HG02981 (cell line): Measurements from ENCODE around the gene CCNG1.
"Not testable (repeated sequence)": the region's sequence is repeated elsewhere in the genome, so short reads cannot be mapped to it uniquely, and the experiment has no call there.

ENCODE experiments used
- ATAC-seq: cut with Tn5 transposase; IDR thresholded peaks from one replicate; pipeline ENCODE4 v1.9.1; 2021; ENCODE audit warnings: mild to moderate bottlenecking, moderate library complexity; ENCODE audit not compliant: unreplicated experiment

CCNG1 gene

GRCh38 chr5:163437309-163438182, at the start of gene CCNG1:
CCNG1 (plus strand) TSS chr5:163437595; CDS start chr5:163439257, 1,662 bp downstream.
- peak; percentile 96 for ATAC-seq

GRCh38 chr5:163395792-163396191, 41.6 kb upstream of the CCNG1 start:
- no peak for ATAC-seq

- not testable (repeated sequence) for ATAC-seq
Measured at GRCh38 chr5:163396818-163397340, 40.5 kb upstream of the CCNG1 start.

GRCh38 chr5:163397354-163397753, 40.0 kb upstream of the CCNG1 start:
- ATAC-seq = no peak

GRCh38 chr5:163399923-163400322, 37.5 kb upstream of the CCNG1 start:
- ATAC-seq = no peak

GRCh38 chr5:163401271-163401670, 36.1 kb upstream of the CCNG1 start:
- no peak for ATAC-seq

- ATAC-seq = no peak
Measured at GRCh38 chr5:163402007-163402406, 35.4 kb upstream of the CCNG1 start.

GRCh38 chr5:163404364-163405173, 32.8 kb upstream of the CCNG1 start:
- ATAC-seq = no peak

- peak; percentile 81 for ATAC-seq
Measured at GRCh38 chr5:163407034-163407655, 30.2 kb upstream of the CCNG1 start.

- peak; percentile 69 for ATAC-seq
Measured at GRCh38 chr5:163408311-163408923, 29.0 kb upstream of the CCNG1 start.

GRCh38 chr5:163409384-163409783, 28.0 kb upstream of the CCNG1 start:
- no peak for ATAC-seq

- no peak for ATAC-seq
Measured at GRCh38 chr5:163410505-163410904, 26.9 kb upstream of the CCNG1 start.

GRCh38 chr5:163415673-163416072, 21.7 kb upstream of the CCNG1 start:
- ATAC-seq = not testable (repeated sequence)

GRCh38 chr5:163424836-163425235, 12.6 kb upstream of the CCNG1 start:
- ATAC-seq = no peak

GRCh38 chr5:163426128-163426527, 11.3 kb upstream of the CCNG1 start:
- ATAC-seq = not testable (repeated sequence)

GRCh38 chr5:163432544-163432943, 4.9 kb upstream of the CCNG1 start:
- no peak for ATAC-seq

GRCh38 chr5:163433271-163433670, 4.1 kb upstream of the CCNG1 start:
- no peak for ATAC-seq

- no peak for ATAC-seq
Measured at GRCh38 chr5:163434401-163434866, 3.0 kb upstream of the CCNG1 start.

- no peak for ATAC-seq
Measured at GRCh38 chr5:163436515-163436914, 880 bp upstream of the CCNG1 start.

GRCh38 chr5:163437011-163437308, 435 bp upstream of the CCNG1 start:
- ATAC-seq = no peak

- ATAC-seq = peak; percentile 11
Measured at GRCh38 chr5:163439092-163439425, 1.7 kb downstream of the CCNG1 start.
